NCI-H69 (cell line): ENCODE data around the gene OPN5.
"Not testable (repeated sequence)": the region's sequence is repeated elsewhere in the genome, so short reads cannot be mapped to it uniquely, and the experiment has no call there.

ENCODE experiments used
- DNase-seq: peaks from one replicate; lab custom pipeline; 2025; lab: John Stamatoyannopoulos, UW

Gene OPN5

DNA sequence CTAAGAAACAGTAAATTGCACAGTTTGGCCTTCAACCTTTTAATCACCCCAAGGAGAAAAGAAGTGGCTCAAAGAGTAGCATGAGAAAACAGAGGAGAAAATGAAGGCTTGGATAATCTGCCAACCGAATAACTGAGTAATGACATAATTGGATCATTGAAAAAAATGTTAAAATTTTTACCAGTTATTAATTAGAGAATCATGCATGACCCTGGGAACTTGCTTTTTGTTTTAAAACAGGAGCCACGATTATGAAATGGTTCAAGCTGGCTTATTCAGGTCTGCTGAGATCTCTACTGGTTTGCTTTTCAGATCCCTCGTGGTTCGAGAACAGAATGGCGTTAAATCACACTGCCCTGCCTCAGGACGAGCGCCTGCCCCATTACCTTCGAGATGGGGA, at the start of gene OPN5:
Gene OPN5, plus strand, starts transcription at position 301 of the 400 bp plus-strand sequence. Its CDS starts 35 bp downstream, at position 336.
- DNase-seq = no peak

GRCh38 chr6:47733879-47734558, 47.8 kb upstream of the OPN5 start:
- peak; percentile 66 for DNase-seq

DNA sequence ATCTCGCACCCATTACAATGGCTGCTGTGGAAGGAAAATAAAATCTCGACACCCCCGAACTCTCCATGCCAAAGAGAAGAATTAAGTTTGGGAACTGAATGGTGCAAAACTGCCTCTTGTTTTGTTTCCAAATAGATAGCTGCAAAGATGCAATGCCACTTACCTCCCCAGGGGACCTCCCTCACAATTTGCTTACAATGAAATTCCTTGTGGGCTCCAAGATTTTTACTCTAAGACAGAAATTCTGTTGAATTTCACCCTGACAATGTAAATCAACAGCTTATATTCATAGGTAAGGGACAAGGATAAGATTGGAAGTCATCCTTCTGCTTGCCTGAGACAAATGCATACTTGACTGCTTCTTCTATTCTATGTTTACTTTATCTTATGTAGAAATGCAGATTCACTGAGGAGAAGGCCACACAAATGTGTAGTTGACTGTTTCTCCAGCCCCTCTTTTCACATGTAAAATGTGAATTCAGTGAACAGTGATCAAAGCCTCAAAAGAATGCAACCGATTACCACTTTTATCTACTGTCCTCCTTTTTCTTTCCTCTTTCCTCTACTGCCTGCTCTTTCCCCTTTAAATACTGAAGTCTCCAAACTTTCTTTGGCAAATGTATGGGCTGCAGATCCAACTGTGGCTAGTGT, 46.9 kb upstream of the OPN5 start:
- DNase-seq = no peak

- DNase-seq = no peak
Measured at GRCh38 chr6:47736083-47736700, 45.6 kb upstream of the OPN5 start.

- DNase-seq = no peak
Measured at GRCh38 chr6:47737406-47737805, 44.4 kb upstream of the OPN5 start.

- DNase-seq = no peak
Measured at GRCh38 chr6:47740714-47741113, 41.1 kb upstream of the OPN5 start.

- peak; percentile 32 for DNase-seq
Measured at GRCh38 chr6:47741807-47742206, 40.0 kb upstream of the OPN5 start.

- no peak for DNase-seq
Measured at GRCh38 chr6:47743744-47744143, 38.1 kb upstream of the OPN5 start.

- DNase-seq = not testable (repeated sequence)
Measured at GRCh38 chr6:47745269-47745668, 36.6 kb upstream of the OPN5 start.

DNA sequence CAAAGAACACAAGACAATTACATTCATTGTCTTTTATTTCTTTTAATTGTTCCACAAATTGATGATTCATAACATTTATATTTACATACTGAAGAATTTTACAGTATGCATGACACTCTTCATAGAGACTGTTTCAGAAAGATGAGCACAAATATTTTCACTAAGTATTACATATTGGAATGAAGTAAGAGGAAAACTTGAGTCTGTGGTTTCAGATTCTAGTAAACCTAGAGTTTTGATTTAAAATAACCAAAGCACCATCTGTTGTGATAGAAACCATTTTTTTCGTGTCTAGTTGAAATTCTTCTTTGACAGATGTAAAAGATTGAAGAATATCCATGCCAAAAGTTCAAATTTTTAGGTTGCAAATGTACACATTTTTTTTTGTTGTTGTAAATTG, 32.1 kb upstream of the OPN5 start:
- no peak for DNase-seq

DNA sequence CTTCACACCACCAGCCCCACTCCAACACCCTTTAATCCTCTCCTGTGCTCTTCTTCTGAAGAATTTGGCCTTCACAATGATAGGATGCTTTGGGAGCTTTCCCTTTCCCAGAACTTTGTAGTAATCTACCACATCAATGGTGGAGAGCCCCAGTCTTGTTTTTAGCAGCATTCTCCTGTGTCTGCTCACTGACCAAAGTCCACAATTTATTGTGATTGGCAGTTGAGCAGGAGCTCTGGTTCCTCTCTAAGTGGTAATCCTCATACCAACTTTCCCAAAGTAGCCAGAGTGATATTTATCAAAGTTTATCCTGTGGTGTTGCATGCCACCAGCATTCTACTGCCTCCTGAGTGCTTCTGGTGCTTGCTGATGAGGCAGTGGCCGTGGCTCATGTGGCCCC, 29.0 kb upstream of the OPN5 start:
- no peak for DNase-seq

- DNase-seq = no peak
Measured at GRCh38 chr6:47759364-47759763, 22.5 kb upstream of the OPN5 start.

DNA sequence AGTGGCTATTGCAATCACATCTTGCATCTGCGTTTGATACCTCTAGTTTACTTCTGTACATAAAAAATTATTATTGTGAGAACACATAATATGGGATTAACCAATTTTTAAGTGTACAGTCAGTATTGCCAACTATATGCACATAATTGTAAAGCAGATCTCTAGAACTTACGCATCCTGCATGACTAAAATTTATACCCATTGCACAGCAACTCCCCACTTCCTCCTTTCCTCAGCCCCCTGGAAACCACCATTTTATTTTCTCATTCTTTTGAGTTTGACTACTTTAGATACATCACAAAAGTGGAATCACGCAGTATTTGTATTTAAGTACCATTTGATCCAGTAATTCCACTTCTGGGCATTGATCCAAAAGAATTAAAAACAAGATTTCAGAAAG, 19.3 kb upstream of the OPN5 start:
- no peak for DNase-seq

GRCh38 chr6:47766445-47766844, 15.4 kb upstream of the OPN5 start:
- no peak for DNase-seq

GRCh38 chr6:47767102-47767501, 14.7 kb upstream of the OPN5 start:
- no peak for DNase-seq

- no peak for DNase-seq
Measured at GRCh38 chr6:47769982-47770381, 11.8 kb upstream of the OPN5 start.

- DNase-seq = no peak
Measured at GRCh38 chr6:47772359-47772758, 9.5 kb upstream of the OPN5 start.

DNA sequence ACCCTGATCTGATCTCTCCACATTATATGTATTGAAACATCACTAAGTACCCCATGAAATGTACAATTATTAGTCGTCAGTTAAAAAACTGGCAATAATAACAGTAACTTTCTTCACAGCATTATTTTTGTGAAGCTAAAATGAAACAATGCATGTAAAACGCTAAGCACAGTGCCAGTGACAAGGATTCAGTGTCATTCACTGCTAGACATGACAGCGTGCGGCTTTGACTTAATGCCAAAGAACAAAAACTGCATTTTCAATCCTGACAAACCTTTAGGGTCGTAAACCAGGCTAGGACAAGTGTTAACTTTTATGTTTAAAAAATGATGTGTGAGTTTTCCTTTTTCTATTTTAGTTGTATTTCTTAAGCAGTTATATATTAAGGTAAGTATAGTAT, 8.8 kb upstream of the OPN5 start:
- peak; percentile 70 for DNase-seq

DNA sequence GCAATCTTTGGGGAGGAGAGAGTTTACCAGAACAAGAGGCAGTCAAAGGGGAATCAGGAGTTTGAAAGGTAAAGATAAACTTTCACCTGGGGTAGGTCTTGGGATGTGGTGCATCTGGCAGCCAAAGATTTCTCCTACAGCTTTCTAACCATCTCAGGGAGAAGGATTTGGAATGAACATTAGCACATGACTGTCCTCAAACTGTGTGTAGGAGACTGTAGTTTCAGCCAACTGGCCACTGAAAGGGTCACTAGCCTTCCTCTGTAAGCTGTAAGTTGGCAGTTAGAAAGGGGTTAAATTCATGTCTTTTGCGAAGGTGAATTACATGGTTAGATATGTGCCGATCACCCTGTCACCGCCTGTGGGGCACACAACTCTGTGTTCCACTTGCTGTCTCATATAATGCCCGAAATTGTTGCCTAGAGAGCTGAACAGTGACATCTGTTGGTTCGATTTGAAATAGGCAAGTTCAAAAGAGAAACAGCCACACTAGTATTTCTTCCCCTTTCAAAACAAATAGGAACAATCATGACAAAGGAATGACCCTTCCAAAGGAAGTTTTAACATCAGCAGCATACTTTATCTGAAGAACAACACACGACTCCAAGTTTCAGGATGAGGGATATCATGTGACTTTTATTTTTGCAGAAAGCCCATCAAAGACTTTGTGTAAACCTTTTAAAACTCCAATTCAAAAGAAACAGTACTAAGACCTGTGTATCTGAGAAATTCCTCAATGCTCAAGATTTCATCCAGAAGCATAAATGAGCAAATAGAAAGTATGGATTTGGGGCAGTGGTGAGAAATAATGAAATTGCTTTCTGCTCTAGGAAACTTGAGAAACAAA, 1.1 kb upstream of the OPN5 start:
- DNase-seq = peak; percentile 85

DNA sequence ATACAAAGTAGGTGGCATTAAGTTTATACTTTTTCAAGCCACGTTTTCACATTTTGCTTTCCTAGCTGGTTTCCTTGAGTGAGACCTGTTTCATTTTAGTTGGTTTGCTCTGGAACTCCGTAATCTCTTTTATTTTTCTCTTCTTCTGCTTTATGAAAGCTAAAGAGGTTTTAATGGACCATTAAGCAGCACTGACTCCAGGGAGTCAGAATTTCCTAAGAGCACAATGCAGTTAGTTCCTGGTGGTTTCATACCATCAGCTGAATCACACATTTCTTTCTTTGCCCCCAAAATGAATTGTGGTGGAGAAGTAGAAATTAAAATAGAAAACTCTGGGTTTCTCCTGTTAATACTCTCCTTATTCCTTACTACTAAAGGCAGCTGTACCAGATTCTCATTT, 3.4 kb downstream of the OPN5 start:
- DNase-seq = peak; percentile 6

DNA sequence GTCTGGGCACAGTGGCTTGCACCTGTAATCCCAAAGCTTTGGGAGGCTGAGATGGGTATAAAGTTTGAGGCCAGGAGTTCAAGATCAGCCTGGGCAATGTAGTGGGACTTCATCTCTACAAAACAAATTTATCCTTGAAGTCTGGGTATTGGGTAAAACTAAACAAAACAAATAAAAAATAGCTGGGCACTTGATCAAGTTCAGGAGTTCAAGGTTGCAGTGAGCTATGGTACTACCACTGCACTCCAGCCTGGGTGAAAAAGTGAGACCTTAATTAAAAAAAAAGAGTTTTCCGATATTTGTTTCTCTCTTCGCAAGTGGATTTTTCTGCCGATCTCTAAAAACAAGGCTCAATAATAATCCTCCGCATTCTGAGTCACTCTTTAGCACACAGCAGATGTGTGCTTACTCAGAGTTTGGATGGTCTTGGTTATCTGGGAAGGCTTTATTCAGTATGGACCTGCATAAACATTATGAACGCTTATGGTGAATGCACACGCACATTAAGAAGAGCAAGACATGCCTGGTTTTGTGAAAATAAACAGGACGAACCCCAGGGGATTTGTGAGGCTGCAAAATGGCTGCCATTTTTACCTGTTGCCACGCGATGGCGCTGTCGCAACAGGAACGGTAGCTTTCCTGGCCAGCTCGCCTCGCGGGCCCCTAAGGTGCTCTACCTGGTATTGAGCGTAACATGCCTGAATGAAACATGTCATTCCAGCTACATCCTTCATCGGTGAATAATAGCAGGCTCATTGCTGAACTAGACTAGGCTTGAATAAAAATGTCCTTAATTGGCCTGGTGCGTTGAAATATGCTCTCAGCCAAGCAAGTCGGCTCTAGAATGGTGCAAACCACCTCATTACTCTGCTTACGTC, 6.0 kb downstream of the OPN5 start:
- peak; percentile 89 for DNase-seq

DNA sequence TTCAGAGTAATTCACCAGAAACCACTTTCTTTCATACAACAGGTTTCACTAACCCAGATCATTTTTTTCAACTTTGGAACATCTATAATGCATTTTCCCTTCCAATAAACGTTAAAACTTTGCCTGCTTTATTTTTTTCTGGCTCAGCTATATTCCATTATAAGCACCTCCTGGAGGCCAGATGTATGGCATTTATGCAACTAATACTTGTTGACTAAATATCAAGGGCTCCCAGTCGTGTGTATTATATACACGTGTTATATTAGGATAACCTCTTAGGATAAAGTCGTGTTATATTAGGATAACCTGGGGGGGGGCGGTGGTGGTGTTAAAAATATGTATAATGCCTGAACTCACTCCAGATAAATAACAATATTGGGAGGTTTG, 6.7 kb downstream of the OPN5 start:
- DNase-seq = peak; percentile 48
